ENCODE results near the gene SAXO2. TPM values are rescaled to one million over a fixed set of nuclear protein-coding genes. Genes with fewer than 3 reads are reported as not detected.
"Not testable (repeated sequence)": the region's sequence is repeated elsewhere in the genome, so short reads cannot be mapped to it uniquely, and the experiment has no call there.

SAXO2 gene
- total RNA-seq, 1 donor from 2014 or later: 6.0 TPM

GRCh38 chr15:82306791-82307713 lies 44.4 kb downstream of the SAXO2 start:
- Mint-ChIP-seq H3K27me3 (peaks cover 7% of the 10 kb centered on the region), H3K27ac (no peak overlapping the region), H3K36me3 (ENCODE audit: insufficient read depth) (no peaks in the 10 kb centered on the region), H3K4me3 (ENCODE audit: low read depth) (no peak overlapping the region), H3K4me1 (ENCODE audit: low read depth) (peaks cover 2% of the 10 kb centered on the region), H3K9me3 (ENCODE audit: low read depth) (peaks cover 3% of the 10 kb centered on the region)
- DNase-seq (ENCODE audit: low spot score, unreplicated experiment): no peak
- no peak for TF ChIP-seq CTCF (IDR thresholded peaks at IDR 0.05; ENCODE audit: unreplicated experiment)

DNA sequence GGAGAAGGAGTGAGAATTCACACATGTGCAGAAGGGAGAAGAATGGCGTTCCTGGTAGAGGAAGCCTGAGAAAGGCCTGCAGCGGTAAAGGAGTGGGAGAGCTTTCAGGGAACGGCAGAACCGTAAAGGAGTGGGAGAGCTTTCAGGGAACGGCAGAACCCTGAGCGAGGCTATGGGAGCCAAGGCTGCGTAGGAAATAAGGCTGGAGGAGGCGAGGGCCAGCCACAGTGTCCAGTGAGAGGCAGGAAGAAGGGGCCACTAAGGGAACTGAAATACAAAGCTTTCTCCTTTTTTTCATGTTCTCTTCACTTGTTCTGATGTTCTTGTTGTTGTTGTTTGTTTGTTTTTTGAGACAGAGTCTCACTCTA lies 45.1 kb downstream of the SAXO2 start:
- Mint-ChIP-seq H3K4me1 (ENCODE audit: low read depth) (peaks cover 2% of the 10 kb centered on the region), H3K4me3 (ENCODE audit: low read depth) (no peak overlapping the region), H3K27ac (no peak overlapping the region), H3K27me3 (peaks cover 7% of the 10 kb centered on the region), H3K36me3 (ENCODE audit: insufficient read depth) (no peaks in the 10 kb centered on the region), H3K9me3 (ENCODE audit: low read depth) (peaks cover 3% of the 10 kb centered on the region)
- DNase-seq (ENCODE audit: low spot score, unreplicated experiment): no peak
- TF ChIP-seq CTCF (IDR thresholded peaks at IDR 0.05; ENCODE audit: unreplicated experiment): no peak

DNA sequence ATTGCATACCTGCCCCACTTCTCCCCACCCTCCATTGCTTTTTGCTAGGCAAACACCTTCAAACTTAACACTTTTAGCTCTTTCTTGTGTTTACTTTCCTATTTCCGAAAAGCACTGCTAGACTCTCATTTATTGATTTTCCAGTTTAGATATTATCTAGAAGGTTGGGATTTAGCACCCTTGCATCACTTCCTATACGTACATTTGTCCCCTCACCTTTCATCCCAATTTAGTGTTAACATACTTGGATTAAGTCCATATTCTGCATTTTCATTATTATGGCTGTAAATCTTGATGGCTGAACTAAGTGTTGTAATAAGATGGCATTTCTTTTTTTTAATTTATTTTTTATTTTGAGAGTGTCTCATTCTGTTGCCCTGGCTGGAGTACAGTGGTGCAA lies 47.2 kb downstream of the SAXO2 start:
- Mint-ChIP-seq H3K9me3 (ENCODE audit: low read depth) (peaks cover 3% of the 10 kb centered on the region), H3K27me3 (peaks cover 4% of the 10 kb centered on the region), H3K36me3 (ENCODE audit: insufficient read depth) (no peaks in the 10 kb centered on the region), H3K4me3 (ENCODE audit: low read depth) (no peak overlapping the region), H3K27ac (no peak overlapping the region), H3K4me1 (ENCODE audit: low read depth) (peaks cover 2% of the 10 kb centered on the region)
- TF ChIP-seq CTCF (IDR thresholded peaks at IDR 0.05; ENCODE audit: unreplicated experiment): no peak
- no peak for DNase-seq (ENCODE audit: low spot score, unreplicated experiment)

- H3K4me1 Mint-ChIP-seq (ENCODE audit: low read depth); H3K27ac Mint-ChIP-seq; H3K9me3 Mint-ChIP-seq (ENCODE audit: low read depth); H3K27me3 Mint-ChIP-seq; DNase-seq (ENCODE audit: low spot score, unreplicated experiment); H3K36me3 Mint-ChIP-seq (ENCODE audit: insufficient read depth); H3K4me3 Mint-ChIP-seq (ENCODE audit: low read depth): not testable (repeated sequence)
Observed at GRCh38 chr15:82311321-82311720, 48.7 kb downstream of the SAXO2 start.

DNA sequence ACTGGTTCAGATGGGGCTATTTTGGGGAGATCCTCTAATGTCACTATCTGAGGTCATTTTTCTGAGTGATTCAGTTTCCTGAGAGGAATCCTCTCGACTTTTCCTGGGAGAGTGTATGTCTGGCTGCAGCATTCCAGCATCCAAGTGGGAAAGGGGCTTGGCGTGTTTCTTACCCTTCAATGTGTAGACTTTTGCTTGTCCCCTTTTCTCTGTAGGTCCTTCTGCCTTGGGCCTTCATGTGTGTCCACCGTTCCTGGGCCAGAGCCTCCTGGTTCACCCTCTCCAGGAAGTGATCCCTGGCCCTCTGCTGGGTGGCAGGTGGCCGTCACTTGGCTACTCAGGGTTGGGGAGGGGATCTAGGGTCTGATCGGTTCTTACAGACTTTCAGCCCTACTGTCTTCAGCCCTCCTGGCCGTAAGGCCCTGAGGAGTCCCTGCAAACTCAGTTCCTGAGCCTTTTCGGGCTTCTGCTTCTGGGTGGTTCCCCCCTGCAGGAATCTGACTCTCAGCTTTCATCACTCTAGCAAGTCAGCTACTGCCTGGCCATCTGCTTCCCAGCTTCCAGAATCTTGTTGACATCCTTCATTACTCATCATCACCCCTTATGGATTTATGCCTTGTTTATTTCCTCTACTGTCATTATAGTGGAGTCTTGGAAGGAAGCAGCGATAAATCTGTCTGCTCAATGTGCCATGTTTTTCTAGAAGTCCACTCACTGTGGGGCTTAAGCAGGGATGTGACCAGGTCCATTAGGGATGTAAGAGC lies 50.1 kb downstream of the SAXO2 start:
- no peak for TF ChIP-seq CTCF (IDR thresholded peaks at IDR 0.05; ENCODE audit: unreplicated experiment)
- H3K36me3 Mint-ChIP-seq (ENCODE audit: insufficient read depth): no peaks in the 10 kb centered on the region
- peaks cover 3% of the 10 kb centered on the region for H3K9me3 Mint-ChIP-seq (ENCODE audit: low read depth)
- H3K4me3 Mint-ChIP-seq (ENCODE audit: low read depth): no peak overlapping the region
- DNase-seq (ENCODE audit: low spot score, unreplicated experiment): no peak
- H3K27me3 Mint-ChIP-seq: no peaks in the 10 kb centered on the region
- H3K27ac Mint-ChIP-seq: no peak overlapping the region
- H3K4me1 Mint-ChIP-seq (ENCODE audit: low read depth): no peaks in the 10 kb centered on the region

Measured in progenitor cell of endocrine pancreas (in vitro differentiated cells).